ENCODE measurements around the gene ASCC1.

GRCh38 chr10:72058347-72058898, 157.7 kb downstream of the ASCC1 start:
- TF ChIP-seq, protein P1, sequence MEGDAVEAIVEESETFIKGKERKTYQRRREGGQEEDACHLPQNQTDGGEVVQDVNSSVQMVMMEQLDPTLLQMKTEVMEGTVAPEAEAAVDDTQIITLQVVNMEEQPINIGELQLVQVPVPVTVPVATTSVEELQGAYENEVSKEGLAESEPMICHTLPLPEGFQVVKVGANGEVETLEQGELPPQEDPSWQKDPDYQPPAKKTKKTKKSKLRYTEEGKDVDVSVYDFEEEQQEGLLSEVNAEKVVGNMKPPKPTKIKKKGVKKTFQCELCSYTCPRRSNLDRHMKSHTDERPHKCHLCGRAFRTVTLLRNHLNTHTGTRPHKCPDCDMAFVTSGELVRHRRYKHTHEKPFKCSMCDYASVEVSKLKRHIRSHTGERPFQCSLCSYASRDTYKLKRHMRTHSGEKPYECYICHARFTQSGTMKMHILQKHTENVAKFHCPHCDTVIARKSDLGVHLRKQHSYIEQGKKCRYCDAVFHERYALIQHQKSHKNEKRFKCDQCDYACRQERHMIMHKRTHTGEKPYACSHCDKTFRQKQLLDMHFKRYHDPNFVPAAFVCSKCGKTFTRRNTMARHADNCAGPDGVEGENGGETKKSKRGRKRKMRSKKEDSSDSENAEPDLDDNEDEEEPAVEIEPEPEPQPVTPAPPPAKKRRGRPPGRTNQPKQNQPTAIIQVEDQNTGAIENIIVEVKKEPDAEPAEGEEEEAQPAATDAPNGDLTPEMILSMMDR (IDR thresholded peaks at IDR 0.05), result no peak
- no peak for TF ChIP-seq POLR2AphosphoS5 (IDR thresholded peaks at IDR 0.05)

Measured in gastroesophageal sphincter (tissue), 3 donors.